Mesenchymal stem cell (in vitro differentiated cells and primary cell): ENCODE measurements around the gene PRKCA.

Experiments used
- DNase-seq: peaks from one replicate; pipeline ENCODE4 v3.0.0-alpha.2; 2013
- H2AFZ ChIP-seq: one replicate; pipeline ENCODE4 v1.6.1; 2013; ENCODE audit warnings: low read depth, mild to moderate bottlenecking, control low read depth, inconsistent platforms, low read length, moderate library complexity
- H2AK5ac ChIP-seq: 2 replicates; pipeline ENCODE4 v1.6.1; 2013; ENCODE audit warnings: low read length, moderate library complexity, mild to moderate bottlenecking, inconsistent platforms; ENCODE audit not compliant: severe bottlenecking
- H2BK120ac ChIP-seq: one replicate; pipeline ENCODE4 v1.6.1; 2013; ENCODE audit warnings: low read depth, mild to moderate bottlenecking, inconsistent platforms, low read length, moderate library complexity
- H2BK12ac ChIP-seq, 2 experiments: one replicate each; pipeline ENCODE4 v1.6.1; 2013; ENCODE audit warnings: inconsistent platforms in 2 of 2, low read length in 2 of 2, mild to moderate bottlenecking in 2 of 2, moderate library complexity in 2 of 2, control low read depth in 1 of 2
- H2BK15ac ChIP-seq: one replicate; pipeline ENCODE4 v1.6.1; 2013; ENCODE audit warnings: mild to moderate bottlenecking, low read depth, inconsistent platforms; ENCODE audit not compliant: poor library complexity, severe bottlenecking
- H2BK5ac ChIP-seq: 2 replicates; pipeline ENCODE4 v1.6.1; 2013; ENCODE audit warnings: low read depth, mild to moderate bottlenecking, low read length, control low read depth, inconsistent platforms; ENCODE audit not compliant: poor library complexity, severe bottlenecking
- H3K14ac ChIP-seq, 2 experiments: one replicate each; pipeline ENCODE4 v1.6.1; 2013; ENCODE audit warnings: inconsistent platforms in 2 of 2, low read length in 2 of 2, control low read depth in 1 of 2, mild to moderate bottlenecking in 1 of 2, moderate library complexity in 1 of 2
- H3K18ac ChIP-seq, 2 experiments: one replicate each; pipeline ENCODE4 v1.6.1; 2013; ENCODE audit warnings: inconsistent platforms in 2 of 2, low read length in 2 of 2, control low read depth in 1 of 2, low read depth in 1 of 2, mild to moderate bottlenecking in 1 of 2
- H3K23ac ChIP-seq, 2 experiments: one replicate each; pipeline ENCODE4 v1.6.1; 2013; ENCODE audit warnings: inconsistent platforms in 2 of 2, low read length in 2 of 2, mild to moderate bottlenecking in 2 of 2, moderate library complexity in 2 of 2, control low read depth in 1 of 2
- H3K27ac ChIP-seq: 2 replicates; pipeline ENCODE4 v1.5.1; 2013; ENCODE audit warnings: mild to moderate bottlenecking, moderate library complexity, low read length, control low read depth, inconsistent platforms; ENCODE audit not compliant: poor library complexity, severe bottlenecking
- H3K27me3 ChIP-seq, 2 experiments: 2 replicates each; pipeline versions ENCODE4 v1.6.1 to v1.7.0; 2013; ENCODE audit warnings: low read length in 2 of 2, mild to moderate bottlenecking in 2 of 2, moderate library complexity in 2 of 2, control low read depth in 1 of 2, inconsistent platforms in 1 of 2; ENCODE audit not compliant: control insufficient read depth in 1 of 2, insufficient read depth in 1 of 2
- H3K36me3 ChIP-seq, 2 experiments: 2 replicates each; pipeline versions ENCODE4 v1.6.1 to v1.7.0; 2013; ENCODE audit warnings: low read length in 2 of 2, control low read depth in 1 of 2, inconsistent platforms in 1 of 2, low read depth in 1 of 2, mild to moderate bottlenecking in 1 of 2; ENCODE audit not compliant: insufficient read depth in 2 of 2, control insufficient read depth in 1 of 2
- H3K4ac ChIP-seq, 2 experiments: one replicate each; pipeline ENCODE4 v1.6.1; 2013; ENCODE audit warnings: inconsistent platforms in 2 of 2, low read length in 2 of 2, mild to moderate bottlenecking in 2 of 2, moderate library complexity in 2 of 2, control low read depth in 1 of 2, low read depth in 1 of 2
- H3K4me1 ChIP-seq: 2 replicates; pipeline ENCODE4 v1.6.1; 2013; ENCODE audit warnings: low read depth, low read length, control low read depth; ENCODE audit not compliant: control insufficient read depth, insufficient read depth
- H3K4me2 ChIP-seq: 2 replicates; pipeline ENCODE4 v1.6.1; 2013; ENCODE audit warnings: low read length, mild to moderate bottlenecking, inconsistent platforms; ENCODE audit not compliant: poor library complexity, severe bottlenecking
- H3K4me3 ChIP-seq, 2 experiments: 2 replicates each; pipeline versions ENCODE4 v1.5.1 to v1.7.0; 2013; ENCODE audit warnings: low read length in 2 of 2, mild to moderate bottlenecking in 2 of 2, control low read depth in 1 of 2, low read depth in 1 of 2; ENCODE audit not compliant: insufficient read depth in 1 of 2
- H3K79me1 ChIP-seq: replicated peaks from 2 replicates; pipeline ENCODE4 v1.6.1; 2013; ENCODE audit warnings: mild to moderate bottlenecking, control low read depth, low read length, inconsistent platforms; ENCODE audit not compliant: poor library complexity, severe bottlenecking
- H3K9ac ChIP-seq: 2 replicates; pipeline ENCODE4 v1.7.0; 2013; ENCODE audit warnings: mild to moderate bottlenecking, low read length, moderate library complexity
- H3K9me3 ChIP-seq: 2 replicates; pipeline ENCODE4 v1.7.0; 2013; ENCODE audit warnings: mild to moderate bottlenecking, low read length; ENCODE audit not compliant: control insufficient read depth
- H4K8ac ChIP-seq: one replicate; pipeline ENCODE4 v1.6.1; 2013; ENCODE audit warnings: inconsistent platforms, mild to moderate bottlenecking, low read length, moderate library complexity
- H4K91ac ChIP-seq: one replicate; pipeline ENCODE4 v1.6.1; 2013; ENCODE audit warnings: mild to moderate bottlenecking, low read length, inconsistent platforms
- WGBS: methylation state at CpG from one replicate; pipeline ENCODE4 v1.1.7; 2013; ENCODE audit warnings: mixed read lengths; 5-methylcytosine and 5-hydroxymethylcytosine counted together

The PRKCA gene

GRCh38 chr17:66834919-66835454 lies 532.6 kb downstream of the PRKCA start, which contains the start of gene CACNG5:
Gene CACNG5, plus strand, starts transcription at chr17:66835117. Its CDS starts 42,216 bp downstream, at chr17:66877333.
- no peak within 1 kb of the TSS for H3K4me3 ChIP-seq
- no peak within 1 kb of the TSS for H4K91ac ChIP-seq
- H2BK15ac ChIP-seq = no peak within 1 kb of the TSS
- H2BK5ac ChIP-seq = no peak within 1 kb of the TSS
- H3K4ac ChIP-seq = no peak within 1 kb of the TSS
- H3K14ac ChIP-seq = no peak within 1 kb of the TSS
- H3K18ac ChIP-seq = no peak within 1 kb of the TSS
- H3K9me3 ChIP-seq = no peaks in the 10 kb centered on the region
- H3K27me3 ChIP-seq = peaks cover 85 to 88% of the 10 kb centered on the region in 2 experiments
- no peak within 1 kb of the TSS for H3K27ac ChIP-seq
- H2AK5ac ChIP-seq = no peak within 1 kb of the TSS
- no peak within 1 kb of the TSS for H2BK12ac ChIP-seq
- H3K4me2 ChIP-seq = no peak within 1 kb of the TSS
- no peak within 1 kb of the TSS for H3K9ac ChIP-seq
- no peaks in the 10 kb centered on the region for H3K79me1 ChIP-seq
- H3K4me1 ChIP-seq = peaks cover 7% of the 10 kb centered on the region
- H3K36me3 ChIP-seq = no peaks in the 10 kb centered on the region
- H3K23ac ChIP-seq = no peak within 1 kb of the TSS
- H2AFZ ChIP-seq = no peak within 1 kb of the TSS
- 10% methylated on average over 42 of the region's 57 CpGs for WGBS
- no peak within 1 kb of the TSS for H4K8ac ChIP-seq
- no peak within 1 kb of the TSS for H2BK120ac ChIP-seq
- DNase-seq = no peak

GRCh38 chr17:66835476-66835875 lies 533.1 kb downstream of the PRKCA start:
- Histone ChIP-seq H3K4me3 (no peak overlapping the region), H3K27me3 (peaks cover 85 to 88% of the 10 kb centered on the region in 2 experiments), H3K14ac (no peak overlapping the region), H2AFZ (no peak overlapping the region), H4K91ac (no peak overlapping the region), H2BK5ac (no peak overlapping the region), H3K36me3 (no peaks in the 10 kb centered on the region), H3K4me1 (peaks cover 7% of the 10 kb centered on the region), H4K8ac (no peak overlapping the region), H2BK15ac (no peak overlapping the region), H3K9me3 (no peaks in the 10 kb centered on the region), H3K27ac (no peak overlapping the region), H3K9ac (no peak overlapping the region), H3K4me2 (no peak overlapping the region), H3K18ac (no peak overlapping the region), H3K4ac (no peak overlapping the region), H2AK5ac (no peak overlapping the region), H2BK120ac (no peak overlapping the region), H3K23ac (no peak overlapping the region), H2BK12ac (no peak overlapping the region), H3K79me1 (no peaks in the 10 kb centered on the region)
- 72% methylated on average over 13 of the region's 16 CpGs for WGBS
- no peak for DNase-seq

- no peak overlapping the region for H3K23ac ChIP-seq
- no peak overlapping the region for H4K91ac ChIP-seq
- H2BK5ac ChIP-seq = no peak overlapping the region
- H3K4me3 ChIP-seq = no peak overlapping the region
- no peak overlapping the region for H4K8ac ChIP-seq
- H3K18ac ChIP-seq = no peak overlapping the region
- H3K36me3 ChIP-seq = no peaks in the 10 kb centered on the region
- no peak overlapping the region for H2AFZ ChIP-seq
- no peak overlapping the region for H2BK15ac ChIP-seq
- peaks cover 7% of the 10 kb centered on the region for H3K4me1 ChIP-seq
- peaks cover 82 to 89% of the 10 kb centered on the region in 2 experiments for H3K27me3 ChIP-seq
- no peak overlapping the region for H3K4ac ChIP-seq
- no peaks in the 10 kb centered on the region for H3K79me1 ChIP-seq
- H3K9me3 ChIP-seq = no peaks in the 10 kb centered on the region
- no peak overlapping the region for H2BK12ac ChIP-seq
- H2BK120ac ChIP-seq = no peak overlapping the region
- no peak overlapping the region for H3K27ac ChIP-seq
- no peak overlapping the region for H2AK5ac ChIP-seq
- no peak overlapping the region for H3K4me2 ChIP-seq
- no peak overlapping the region for H3K14ac ChIP-seq
- H3K9ac ChIP-seq = no peak overlapping the region
- 82% methylated on average over 11 of the region's 11 CpGs for WGBS
- DNase-seq = no peak
Observed at GRCh38 chr17:66836063-66837005, 533.9 kb downstream of the PRKCA start.

- Histone ChIP-seq H2AK5ac (no peak overlapping the region), H2BK120ac (no peak overlapping the region), H3K18ac (no peak overlapping the region), H3K4me3 (no peak overlapping the region), H4K91ac (no peak overlapping the region), H3K23ac (no peak overlapping the region), H2AFZ (no peak overlapping the region), H2BK12ac (no peak overlapping the region), H3K4me2 (no peak overlapping the region), H3K9ac (no peak overlapping the region), H3K36me3 (no peaks in the 10 kb centered on the region), H3K9me3 (no peaks in the 10 kb centered on the region), H4K8ac (no peak overlapping the region), H3K4me1 (peaks cover 7% of the 10 kb centered on the region), H3K4ac (no peak overlapping the region), H3K14ac (no peak overlapping the region), H2BK5ac (no peak overlapping the region), H2BK15ac (no peak overlapping the region), H3K79me1 (no peaks in the 10 kb centered on the region), H3K27me3 (peaks cover 75 to 89% of the 10 kb centered on the region in 2 experiments), H3K27ac (no peak overlapping the region)
- 72% methylated on average over 1 of the region's 1 CpG for WGBS
- no peak for DNase-seq
Observed at GRCh38 chr17:66837226-66837625, 534.8 kb downstream of the PRKCA start.
